Fibroblast of the conjunctiva (primary cell): ENCODE results near the gene PPP1R13B.
"Not testable (repeated sequence)": the region's sequence is repeated elsewhere in the genome, so short reads cannot be mapped to it uniquely, and the experiment has no call there.

Experiments used
- DNase-seq: peaks from one replicate; pipeline ENCODE4 v3.0.0-alpha.2; 2010; ENCODE audit warnings: low read depth

PPP1R13B gene

DNA sequence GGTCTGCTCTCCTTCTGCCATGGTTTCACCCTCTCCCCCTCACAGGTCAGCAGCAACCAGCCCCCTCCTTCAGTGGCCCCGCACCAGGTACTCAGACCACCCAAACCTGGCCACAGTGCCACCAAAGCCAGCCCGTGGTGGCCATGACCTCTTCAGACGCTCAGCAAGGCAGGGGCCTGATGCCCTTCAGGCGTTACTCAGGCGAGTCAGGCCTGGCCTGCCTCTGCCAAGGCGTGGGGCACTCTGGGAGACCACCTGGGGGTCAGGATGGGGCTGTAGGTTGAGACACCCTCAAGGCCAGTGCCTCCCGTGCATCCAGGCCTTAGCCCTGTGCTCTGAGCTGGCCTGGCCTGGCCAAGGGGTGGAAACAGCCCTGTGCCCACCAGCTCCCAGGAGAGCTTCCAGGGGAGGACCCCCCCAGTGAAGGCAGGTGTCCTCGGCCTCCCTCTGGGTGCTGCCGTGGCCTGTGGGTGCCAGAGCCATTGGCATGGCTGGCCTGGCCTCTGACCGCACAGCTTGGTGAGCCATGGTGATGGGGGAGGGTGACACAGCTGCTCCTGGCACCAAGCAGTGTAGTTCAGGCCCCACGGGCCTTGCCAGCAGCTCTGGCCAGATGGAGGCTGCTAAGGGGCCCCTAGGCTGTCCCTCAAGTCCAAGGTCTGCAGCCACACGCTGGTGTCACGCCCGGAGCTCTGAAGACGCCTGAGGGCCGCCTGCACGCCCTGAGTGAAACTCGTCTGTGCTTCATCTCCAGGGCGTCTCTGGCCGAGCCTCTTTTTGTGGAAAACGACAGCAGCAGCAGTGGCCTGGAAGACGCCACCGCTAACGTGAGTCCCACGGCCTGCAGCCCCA, 147.2 kb downstream of the PPP1R13B start:
- DNase-seq = no peak

- no peak for DNase-seq
These were observed 148.1 kb downstream of the PPP1R13B start for GRCh38 chr14:103699261-103699661.

DNA sequence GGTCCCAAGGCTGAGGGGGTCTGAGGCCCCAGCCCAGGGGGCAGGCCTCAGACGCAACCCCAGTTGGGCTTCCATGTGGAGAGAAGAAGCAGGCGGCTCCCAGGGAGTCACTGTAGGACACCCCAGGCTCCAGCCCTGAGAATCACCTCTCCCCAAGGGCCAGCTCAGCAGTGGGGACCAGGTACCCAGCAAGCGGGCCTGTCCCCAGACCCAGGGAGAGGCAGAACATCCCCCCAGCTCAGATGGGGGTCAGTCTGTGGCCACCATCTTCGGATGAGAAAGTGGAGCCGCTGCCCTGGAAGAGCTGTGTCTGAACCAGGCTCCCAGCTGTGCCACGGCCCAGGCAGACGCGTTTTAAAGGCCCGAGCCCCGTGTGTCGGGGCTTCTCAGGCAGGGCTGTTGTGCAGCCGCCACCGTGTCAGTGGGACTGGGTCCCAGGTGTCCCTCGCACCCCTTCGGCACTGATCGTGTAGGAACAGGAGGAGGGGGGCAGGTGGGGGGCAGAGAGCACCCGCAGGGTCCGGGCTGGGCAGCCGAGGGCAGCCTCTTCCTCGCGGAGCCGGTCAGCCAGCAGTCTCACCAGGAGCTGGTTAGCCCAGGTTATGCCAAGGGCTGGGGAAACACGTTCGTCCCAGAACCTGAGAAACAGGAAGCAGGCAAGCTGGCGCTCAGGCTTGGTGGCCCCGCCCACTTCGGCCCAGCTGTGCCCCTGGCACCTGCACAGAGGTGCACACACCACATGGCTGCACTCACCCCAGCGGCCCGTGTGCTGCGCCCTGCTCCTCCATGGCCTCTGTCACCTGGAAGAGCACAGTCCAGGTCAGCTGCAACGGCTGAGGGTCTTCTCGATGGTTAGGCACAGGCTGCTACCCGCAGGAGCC, 148.8 kb downstream of the PPP1R13B start:
- DNase-seq = no peak

DNA sequence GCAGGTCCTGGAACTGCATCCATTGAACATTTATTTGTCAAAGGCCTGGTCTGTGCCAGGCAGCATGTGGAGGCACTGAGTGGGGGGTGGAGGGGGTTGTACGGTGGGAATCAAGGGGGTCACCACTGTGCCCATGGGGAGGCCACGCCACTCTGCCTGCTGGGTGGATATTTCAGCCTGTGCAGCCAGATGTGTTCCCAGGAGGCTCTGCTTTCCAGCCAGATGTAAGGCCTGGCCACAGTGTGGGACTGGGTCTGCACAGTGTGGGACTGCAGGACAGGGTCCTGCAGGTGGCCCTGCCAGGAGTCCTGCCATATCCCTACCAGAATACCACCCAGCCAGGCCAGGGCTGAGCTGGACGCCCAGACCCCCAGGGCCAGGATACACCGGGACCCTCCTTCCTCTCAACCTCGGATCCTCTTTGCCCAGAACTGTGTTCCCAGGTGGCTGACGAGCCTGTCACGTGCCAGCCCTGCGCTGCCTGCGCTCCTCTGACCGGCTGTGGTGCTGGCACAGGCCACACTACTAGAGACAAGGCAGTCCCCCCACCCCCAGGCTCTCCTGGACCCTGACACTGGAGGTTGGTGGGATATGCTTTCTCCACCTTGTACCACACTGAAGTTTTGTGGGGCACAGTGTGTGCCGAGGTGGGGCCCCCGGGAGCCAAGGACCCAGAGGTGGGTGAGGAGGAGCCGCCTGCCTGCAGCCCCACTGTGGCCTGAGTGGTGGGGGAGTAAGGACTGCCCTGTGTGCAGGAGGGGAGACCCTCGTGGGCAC, 149.6 kb downstream of the PPP1R13B start:
- no peak for DNase-seq

DNA sequence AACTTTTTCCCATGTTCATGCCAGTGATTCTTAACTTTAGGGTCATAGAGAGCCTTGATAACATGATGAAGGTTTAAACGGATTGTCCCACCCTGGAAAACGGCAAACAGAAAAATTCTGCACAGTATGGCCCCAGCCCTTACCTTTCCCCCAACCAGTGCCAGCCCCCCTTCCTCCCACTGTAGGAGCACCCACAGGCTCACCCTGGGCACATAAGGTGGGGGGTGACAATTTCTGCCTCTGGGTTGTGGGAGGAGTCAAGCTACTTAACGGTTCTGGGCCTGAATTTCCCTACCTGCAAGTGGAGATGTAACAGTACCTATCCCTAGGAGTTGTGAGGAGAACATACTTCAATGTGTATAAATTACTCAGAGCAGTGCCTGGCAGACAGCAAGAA, 150.2 kb downstream of the PPP1R13B start:
- no peak for DNase-seq

GRCh38 chr14:103696466-103697071, 150.8 kb downstream of the PPP1R13B start:
- DNase-seq = peak; percentile 59

DNA sequence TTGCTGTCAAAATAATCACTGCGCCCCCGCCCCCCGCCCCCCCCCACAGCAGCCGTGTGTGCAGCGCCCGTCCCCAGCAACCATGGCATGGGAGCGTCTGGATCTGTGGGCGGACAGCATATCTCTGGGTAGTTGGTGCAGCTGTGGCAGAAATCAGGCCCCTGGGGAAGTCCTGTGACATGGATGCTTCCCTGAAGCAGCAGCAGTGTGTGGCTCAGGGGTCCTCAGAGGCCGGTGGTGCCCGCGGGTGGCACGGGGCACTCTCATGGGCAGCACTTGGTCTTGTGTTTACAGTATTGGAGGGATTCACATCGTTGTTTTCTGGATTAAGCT, 151.3 kb downstream of the PPP1R13B start:
- no peak for DNase-seq

- DNase-seq = no peak
These were observed 151.9 kb downstream of the PPP1R13B start for GRCh38 chr14:103695296-103696069.

DNA sequence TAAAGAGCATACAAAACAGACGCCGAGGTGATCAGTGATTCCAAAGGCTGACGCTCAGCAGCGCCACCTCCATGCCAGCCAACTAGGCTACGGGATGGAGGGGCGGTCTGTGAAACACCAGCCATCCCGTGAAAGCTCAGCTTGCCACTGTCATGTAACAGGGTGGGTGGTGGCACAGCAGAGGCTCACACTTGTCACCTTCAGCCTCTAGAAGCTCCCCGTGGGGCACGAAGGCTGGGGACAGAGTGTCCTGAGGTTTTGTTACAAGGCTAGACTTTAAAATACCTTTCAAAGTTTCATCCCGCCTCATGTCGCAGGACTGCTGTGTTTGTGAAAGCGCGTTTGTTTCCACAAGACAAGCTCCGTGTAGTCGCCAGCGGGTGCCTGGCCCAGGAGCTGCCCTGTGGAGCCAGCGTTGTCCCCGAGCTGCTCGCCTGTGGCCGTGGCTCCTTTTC, 152.8 kb downstream of the PPP1R13B start:
- no peak for DNase-seq

DNA sequence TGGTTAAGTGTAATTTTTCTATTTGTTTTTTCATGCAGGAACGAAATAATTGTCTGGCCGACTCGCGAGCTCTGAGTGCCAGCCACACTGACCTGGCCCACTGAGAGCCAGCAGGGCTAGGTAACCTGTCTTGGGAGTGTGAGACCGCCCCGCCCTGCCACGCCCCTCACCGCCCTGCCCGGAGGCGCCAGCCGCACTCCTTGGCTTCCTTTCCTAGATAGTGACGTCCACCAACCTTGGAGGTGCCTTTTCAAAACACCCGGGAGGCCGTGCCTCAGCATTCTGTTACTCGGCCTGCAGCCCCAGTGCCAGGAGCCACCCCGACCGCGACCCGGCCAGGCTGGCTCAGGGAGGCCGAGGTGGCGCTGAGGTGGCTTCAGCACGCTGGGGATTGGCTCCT, 153.9 kb downstream of the PPP1R13B start:
- no peak for DNase-seq

DNA sequence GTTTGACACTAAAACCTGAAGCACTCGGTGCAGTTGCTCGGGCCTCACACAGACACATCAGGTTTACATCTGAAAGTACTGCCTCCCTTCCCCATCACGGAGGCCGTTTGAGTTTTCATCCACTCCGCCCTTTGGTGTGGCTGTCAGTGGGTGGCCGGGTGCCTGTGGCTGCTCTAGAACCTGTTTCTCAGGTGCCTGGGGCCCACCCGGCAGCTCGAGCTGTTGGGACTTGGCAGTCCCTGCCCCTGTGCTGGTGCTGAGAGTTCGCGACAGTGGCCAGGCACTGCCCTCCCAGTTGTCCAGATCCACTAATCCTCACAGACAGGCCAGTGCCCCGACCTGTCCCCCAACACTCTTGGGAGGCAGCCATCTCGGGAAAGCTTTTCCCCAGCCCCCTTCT, 154.5 kb downstream of the PPP1R13B start:
- no peak for DNase-seq

DNA sequence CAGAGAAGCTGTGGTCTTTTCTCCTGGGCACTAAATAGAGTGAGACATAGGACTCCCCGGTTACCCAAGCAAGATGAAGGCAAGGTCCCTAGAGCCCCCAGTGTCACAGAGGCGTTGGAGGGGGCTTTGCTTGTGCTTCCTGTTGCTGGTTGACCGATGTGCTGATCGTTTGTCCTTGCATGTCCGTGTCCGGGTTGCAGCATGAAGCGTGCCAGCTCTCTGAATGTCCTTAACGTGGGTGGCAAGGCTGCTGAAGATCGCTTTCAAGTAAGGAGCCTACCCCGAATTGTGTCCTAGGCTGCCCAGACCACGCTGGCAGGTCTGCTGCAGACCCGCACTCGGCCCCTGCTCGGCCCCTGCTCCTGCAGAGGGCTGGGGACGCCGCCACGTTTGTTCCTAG, 155.2 kb downstream of the PPP1R13B start:
- no peak for DNase-seq

- DNase-seq = not testable (repeated sequence)
These were observed 155.7 kb downstream of the PPP1R13B start for GRCh38 chr14:103691655-103692054.

DNA sequence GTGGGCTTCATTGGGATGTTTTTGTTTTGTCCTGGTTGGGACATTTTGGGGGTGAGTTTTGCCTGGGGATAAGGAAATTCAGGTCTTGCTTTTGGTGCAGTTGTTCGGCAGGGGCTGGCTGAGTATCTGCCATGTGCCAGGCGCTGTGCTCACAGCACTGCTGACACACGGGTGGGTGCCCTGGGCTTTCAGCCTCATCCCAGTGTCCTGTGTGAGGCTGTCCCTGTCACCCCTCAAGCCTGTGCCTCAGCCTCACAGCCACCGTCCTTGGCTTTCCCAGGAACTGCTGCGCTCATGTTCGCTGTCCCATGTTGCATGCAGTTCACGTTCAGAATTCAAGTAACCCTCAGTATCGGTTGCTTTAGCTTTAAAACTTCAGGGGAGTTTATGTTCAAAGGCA, 157.0 kb downstream of the PPP1R13B start:
- no peak for DNase-seq

GRCh38 chr14:103688906-103689902, 158.2 kb downstream of the PPP1R13B start:
- DNase-seq = no peak

- no peak for DNase-seq
These were observed 158.9 kb downstream of the PPP1R13B start for GRCh38 chr14:103688441-103688840.

- no peak for DNase-seq
These were observed 159.7 kb downstream of the PPP1R13B start for GRCh38 chr14:103687712-103688111.

- DNase-seq = no peak
These were observed 160.4 kb downstream of the PPP1R13B start for GRCh38 chr14:103686831-103687485.
